ENCODE measurements around the gene TRIP12. TPM values are rescaled to one million over a fixed set of nuclear protein-coding genes. Genes with fewer than 3 reads are reported as not detected.

TRIP12 gene
- polyA plus RNA-seq, 2 of the 4 experiments (the other 2 are of a cell fraction) = 103 to 151 TPM

- ChIA-PET CTCF (no interaction called here), POLR2A (no interaction called here)
- DNase-seq (ENCODE audit: low read depth in 1 of 2, low spot score in 1 of 2) = no peak
- Histone ChIP-seq H3K4me3 (no peak overlapping the region), H3K4me1 (no peaks in the 10 kb centered on the region), H3K27ac (no peak overlapping the region), H3K4me2 (no peak overlapping the region), H3K9me3 (no peaks in the 10 kb centered on the region)
- no peak for ATAC-seq
- WGBS (ENCODE audit: missing lambda C conversion rate) = 93% methylated on average over 6 of the region's 6 CpGs
- FAIRE-seq = no peak
- no peak for TF ChIP-seq TFCP2L1 (CRISPR knock-in tag; IDR thresholded peaks at IDR 0.05)
- no peak for TF ChIP-seq FOSL2 (IDR thresholded peaks at IDR 0.05)
- no peak for TF ChIP-seq FOSL2 (CRISPR knock-in tag; IDR thresholded peaks at IDR 0.05)
- no peak for TF ChIP-seq ZFP36 (IDR thresholded peaks at IDR 0.05; ENCODE audit: borderline replicate concordance, partially characterized antibody)
- no peak for TF ChIP-seq HMGXB4 (CRISPR knock-in tag; IDR thresholded peaks at IDR 0.05; ENCODE audit: borderline replicate concordance)
- TF ChIP-seq RARB (CRISPR knock-in tag; IDR thresholded peaks at IDR 0.05) = no peak
Measured at GRCh38 chr2:229952256-229952835, 30.5 kb upstream of the TRIP12 start.

GRCh38 chr2:229947544-229947943, 25.7 kb upstream of the TRIP12 start:
- WGBS (ENCODE audit: missing lambda C conversion rate) = 88% methylated on average over 1 of the region's 1 CpG
- ChIA-PET CTCF (no interaction called here), POLR2A (no interaction called here)
- Histone ChIP-seq H3K4me1 (no peaks in the 10 kb centered on the region), H3K9me3 (no peaks in the 10 kb centered on the region), H3K27ac (no peak overlapping the region), H3K4me2 (no peak overlapping the region), H3K4me3 (no peak overlapping the region)
- TF ChIP-seq CBX2 (IDR thresholded peaks at IDR 0.05; ENCODE audit: borderline replicate concordance, low read depth) = no peak
- no peak for TF ChIP-seq JUNB (IDR thresholded peaks at IDR 0.05)
- TF ChIP-seq JUN (IDR thresholded peaks at IDR 0.05) = no peak
- no peak for TF ChIP-seq HMGXB4 (CRISPR knock-in tag; IDR thresholded peaks at IDR 0.05; ENCODE audit: borderline replicate concordance)
- no peak for TF ChIP-seq ZSCAN20 (CRISPR knock-in tag; IDR thresholded peaks at IDR 0.05)
- TF ChIP-seq SMC3 (IDR thresholded peaks at IDR 0.05) = no peak
- TF ChIP-seq BHLHE40 (IDR thresholded peaks at IDR 0.05; ENCODE audit: low read depth, low read length) = no peak
- no peak for TF ChIP-seq HDAC2 (IDR thresholded peaks at IDR 0.05)
- TF ChIP-seq NFE2L2 (conservative IDR thresholded peaks at IDR 0.05; ENCODE audit: low read length) = no peak
- no peak for TF ChIP-seq MYC (IDR thresholded peaks at IDR 0.05; ENCODE audit: borderline replicate concordance, low read length)
- ATAC-seq (no peak), FAIRE-seq (no peak), DNase-seq (ENCODE audit: low read depth in 1 of 2, low spot score in 1 of 2) (no peak)

GRCh38 chr2:229945975-229946374, 24.2 kb upstream of the TRIP12 start:
- WGBS (ENCODE audit: missing lambda C conversion rate) = 86% methylated on average over 8 of the region's 8 CpGs
- Histone ChIP-seq H3K4me3 (no peak overlapping the region), H3K9me3 (no peaks in the 10 kb centered on the region), H3K4me1 (no peaks in the 10 kb centered on the region), H3K27ac (no peak overlapping the region), H3K4me2 (no peak overlapping the region)
- CTCF ChIA-PET = no interaction called here
- no peak for TF ChIP-seq TFCP2L1 (CRISPR knock-in tag; IDR thresholded peaks at IDR 0.05)
- TF ChIP-seq CHD4 (IDR thresholded peaks at IDR 0.05; ENCODE audit: borderline replicate concordance) = no peak
- no peak for TF ChIP-seq JUN (IDR thresholded peaks at IDR 0.05)
- no peak for TF ChIP-seq CTCF (IDR thresholded peaks at IDR 0.05)
- no peak for TF ChIP-seq MAX (IDR thresholded peaks at IDR 0.05)
- TF ChIP-seq FOSL2 (IDR thresholded peaks at IDR 0.05) = no peak
- TF ChIP-seq FOSL2 (CRISPR knock-in tag; IDR thresholded peaks at IDR 0.05) = no peak
- no peak for ATAC-seq
- FAIRE-seq = no peak
- POLR2A ChIA-PET = no interaction called here
- DNase-seq (ENCODE audit: low read depth in 1 of 2, low spot score in 1 of 2) = no peak
